Bronchial epithelial cell (primary cell): ENCODE measurements around the gene MINPP1. TPM values are rescaled to one million over a fixed set of nuclear protein-coding genes. Genes with fewer than 3 reads are reported as not detected.

Experiments
- DNase-seq: peaks from one replicate; pipeline ENCODE4 v3.0.0-alpha.2; 2010; ENCODE audit warnings: low read depth
- FAIRE-seq: peaks from 2 replicates; lab custom pipeline; 2011; peaks lifted over from hg19 to GRCh38; lab: Jason Lieb, UNC
- H3K27me3 ChIP-seq: 2 replicates; pipeline ENCODE4 v1.5.1; 2011; ENCODE audit warnings: low read length; ENCODE audit not compliant: control insufficient read depth, insufficient read depth
- H3K36me3 ChIP-seq: 2 replicates; pipeline ENCODE4 v1.5.1; 2011; ENCODE audit warnings: low read length; ENCODE audit not compliant: control insufficient read depth, insufficient read depth
- H3K4me3 ChIP-seq: 2 replicates; pipeline ENCODE4 v1.5.1; 2011; ENCODE audit warnings: mild to moderate bottlenecking, low read depth, low read length, control low read depth
- CTCF ChIP-seq: IDR thresholded peaks from 2 replicates; pipeline ENCODE4 v1.5.1; 2011; ENCODE audit warnings: mild to moderate bottlenecking, moderate library complexity, low read length, control low read depth, inconsistent platforms; ENCODE audit not compliant: insufficient read depth, severe bottlenecking
- total RNA-seq: library from RNA; depleted of rRNA; stranded (reverse); fragments of >200 nt; gene quantifications from 2 replicates; pipeline ENCODE4 v1.2.1, GENCODE V29; 2014

Gene MINPP1
- total RNA-seq, 1 donor from 2014 or later, result 12.1 TPM

GRCh38 chr10:87562750-87563149, 58.1 kb downstream of the MINPP1 start:
- DNase-seq, result no peak
- FAIRE-seq, result no peak
- Histone ChIP-seq H3K4me3 (no peak overlapping the region), H3K36me3 (no peaks in the 10 kb centered on the region), H3K27me3 (no peaks in the 10 kb centered on the region)
- no peak for TF ChIP-seq CTCF

- FAIRE-seq, result no peak
- no peak for TF ChIP-seq CTCF
- Histone ChIP-seq H3K4me3 (no peak overlapping the region), H3K36me3 (no peaks in the 10 kb centered on the region), H3K27me3 (no peaks in the 10 kb centered on the region)
- DNase-seq, result no peak
Measured at GRCh38 chr10:87565010-87565409, 60.3 kb downstream of the MINPP1 start.

DNA sequence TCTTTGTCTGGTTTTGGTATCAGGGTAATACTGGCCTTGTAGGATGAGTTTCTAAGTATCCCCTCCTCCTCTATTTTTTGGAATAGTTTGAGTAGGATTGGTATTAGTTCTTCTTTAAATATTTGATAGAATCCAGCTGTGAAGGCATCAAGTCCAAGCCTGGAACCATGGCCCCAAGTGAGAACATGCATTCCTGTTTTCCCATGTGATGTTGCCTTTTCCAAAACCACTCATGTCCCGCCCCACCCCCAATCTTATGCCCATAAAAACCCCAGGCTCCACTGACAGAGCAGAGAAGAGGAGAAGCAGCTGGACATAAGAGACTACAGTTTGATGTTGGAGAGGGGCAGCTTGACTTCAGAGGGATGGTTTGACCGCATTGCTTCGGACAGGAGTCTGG, 71.2 kb downstream of the MINPP1 start:
- TF ChIP-seq CTCF, result no peak
- Histone ChIP-seq H3K36me3 (no peaks in the 10 kb centered on the region), H3K27me3 (peaks cover 6% of the 10 kb centered on the region), H3K4me3 (no peak overlapping the region)
- DNase-seq, result no peak
- no peak for FAIRE-seq

- Histone ChIP-seq H3K4me3 (no peak overlapping the region), H3K36me3 (no peaks in the 10 kb centered on the region), H3K27me3 (peaks cover 6% of the 10 kb centered on the region)
- FAIRE-seq (no peak), DNase-seq (no peak)
- no peak for TF ChIP-seq CTCF
Measured at GRCh38 chr10:87578160-87578841, 73.6 kb downstream of the MINPP1 start.

- no peak for FAIRE-seq
- peak; percentile 6 for DNase-seq
- no peaks in the 10 kb centered on the region for H3K36me3 ChIP-seq
- H3K4me3 ChIP-seq, result no peak overlapping the region
- no peak for TF ChIP-seq CTCF
- H3K27me3 ChIP-seq, result peaks cover 6% of the 10 kb centered on the region
Measured at GRCh38 chr10:87578842-87579401, 74.2 kb downstream of the MINPP1 start.

GRCh38 chr10:87579563-87579962, 74.9 kb downstream of the MINPP1 start:
- FAIRE-seq (no peak), DNase-seq (no peak)
- H3K4me3 ChIP-seq, result no peak overlapping the region
- TF ChIP-seq CTCF, result no peak
- H3K27me3 ChIP-seq, result peaks cover 6% of the 10 kb centered on the region
- H3K36me3 ChIP-seq, result no peaks in the 10 kb centered on the region
